PC-3 (cell line): ENCODE data around the gene EID3.

Experiments used
- CTCF ChIP-seq: fragments of 300-600 bp; sonication (generic); conservative IDR thresholded peaks from 2 replicates; pipeline ENCODE4 v1.5.1; 2017; ENCODE audit warnings: antibody characterized with exemption, low read depth, mild to moderate bottlenecking, low read length
- EZH2 ChIP-seq: fragments of 300-600 bp; sonication (generic); IDR thresholded peaks from one replicate; pipeline ENCODE4 v1.6.1; 2017; ENCODE audit warnings: antibody characterized with exemption, mild to moderate bottlenecking, low read length; ENCODE audit not compliant: unreplicated experiment
- EZH2phosphoT487 ChIP-seq: fragments of 300-600 bp; sonication (generic); IDR thresholded peaks from 2 replicates; pipeline ENCODE4 v1.6.1; 2018; ENCODE audit warnings: mild to moderate bottlenecking, antibody characterized with exemption, low read length, borderline replicate concordance

- TF ChIP-seq CTCF (no peak), EZH2 (no peak), EZH2phosphoT487 (no peak)
Observed at GRCh38 chr12:104306943-104307654, 3.6 kb downstream of the EID3 start.
